NCI-H345 (cell line): Measurements from ENCODE around the gene PABPC4L.
"Not testable (repeated sequence)": the region's sequence is repeated elsewhere in the genome, so short reads cannot be mapped to it uniquely, and the experiment has no call there.

Experiments used
- DNase-seq: peaks from one replicate; lab custom pipeline; 2025; lab: John Stamatoyannopoulos, UW

PABPC4L gene

GRCh38 chr4:134201216-134202161 is at the start of gene PABPC4L:
Gene PABPC4L, minus strand, starts transcription at chr4:134201789. Its CDS starts 770 bp downstream, at chr4:134201019.
- peak; percentile 68 for DNase-seq

- DNase-seq: no peak
Measured at GRCh38 chr4:134251322-134251721, 49.7 kb upstream of the PABPC4L start.

GRCh38 chr4:134243742-134244713 is 42.4 kb upstream of the PABPC4L start:
- DNase-seq: no peak

- no peak for DNase-seq
Measured at GRCh38 chr4:134219043-134219442, 17.5 kb upstream of the PABPC4L start.

- DNase-seq: no peak
Measured at GRCh38 chr4:134216411-134216810, 14.8 kb upstream of the PABPC4L start.

GRCh38 chr4:134215620-134216344 is 14.2 kb upstream of the PABPC4L start:
- DNase-seq: no peak

GRCh38 chr4:134207955-134208354 is 6.4 kb upstream of the PABPC4L start:
- DNase-seq: not testable (repeated sequence)

GRCh38 chr4:134202166-134202956 is 772 bp upstream of the PABPC4L start:
- DNase-seq: peak; percentile 70

- DNase-seq: no peak
Measured at GRCh38 chr4:134200811-134201215, 776 bp downstream of the PABPC4L start.

GRCh38 chr4:134189949-134190348 is 11.6 kb downstream of the PABPC4L start:
- no peak for DNase-seq

GRCh38 chr4:134189480-134189879 is 12.1 kb downstream of the PABPC4L start:
- DNase-seq: no peak

GRCh38 chr4:134178706-134179105 is 22.9 kb downstream of the PABPC4L start:
- DNase-seq: no peak

GRCh38 chr4:134174271-134174670 is 27.3 kb downstream of the PABPC4L start:
- DNase-seq: no peak

- no peak for DNase-seq
Measured at GRCh38 chr4:134160211-134160610, 41.4 kb downstream of the PABPC4L start.

- DNase-seq: no peak
Measured at GRCh38 chr4:134154097-134154496, 47.5 kb downstream of the PABPC4L start.

GRCh38 chr4:134147941-134148340 is 53.6 kb downstream of the PABPC4L start:
- no peak for DNase-seq
